PFSK-1 (cell line): ENCODE data around the gene MIOS.
A peak's percentile ranks its signal among the peaks of the same experiment; 100 is the strongest.

Experiments
- FOXP2 ChIP-seq: optimal IDR thresholded peaks from 2 replicates; pipeline ENCODE3; 2011; ENCODE audit warnings: borderline replicate concordance, control low read depth, inconsistent platforms; ENCODE audit not compliant: insufficient read depth; ENCODE audit errors: extremely low read length, extremely low read depth
- POLR2AphosphoS5 ChIP-seq: IDR thresholded peaks from 2 replicates; pipeline ENCODE4 v1.6.1; 2012; ENCODE audit warnings: low read depth, mild to moderate bottlenecking, control low read depth, low read length, moderate library complexity
- SIN3A ChIP-seq: IDR thresholded peaks from 2 replicates; pipeline ENCODE4 v1.6.1; 2012; ENCODE audit warnings: mild to moderate bottlenecking, low read length, moderate library complexity, borderline replicate concordance; ENCODE audit not compliant: insufficient read depth
- TAF1 ChIP-seq: IDR thresholded peaks from 2 replicates; pipeline ENCODE4 v1.6.1; 2012; ENCODE audit warnings: low read length, control low read depth, borderline replicate concordance; ENCODE audit not compliant: insufficient read depth
- TF ChIP-seq, protein P1 (sequence below), 2 experiments: IDR thresholded peaks; 2 replicates each; pipeline versions ENCODE4 v1.6.1 to v1.8.0; 2011 to 2012; ENCODE audit warnings: low read depth in 2 of 2, low read length in 2 of 2, control low read depth in 1 of 2, inconsistent platforms in 1 of 2, mild to moderate bottlenecking in 1 of 2, moderate library complexity in 1 of 2; ENCODE audit not compliant: insufficient read depth in 1 of 2

The MIOS gene

GRCh38 chr7:7567898-7568531 lies 1.3 kb downstream of the MIOS start:
- TF ChIP-seq POLR2AphosphoS5 (no peak), SIN3A (peak; percentile 10; the same call in 1 of the 2 replicates), FOXP2 (no peak)
- TF ChIP-seq, protein P1, sequence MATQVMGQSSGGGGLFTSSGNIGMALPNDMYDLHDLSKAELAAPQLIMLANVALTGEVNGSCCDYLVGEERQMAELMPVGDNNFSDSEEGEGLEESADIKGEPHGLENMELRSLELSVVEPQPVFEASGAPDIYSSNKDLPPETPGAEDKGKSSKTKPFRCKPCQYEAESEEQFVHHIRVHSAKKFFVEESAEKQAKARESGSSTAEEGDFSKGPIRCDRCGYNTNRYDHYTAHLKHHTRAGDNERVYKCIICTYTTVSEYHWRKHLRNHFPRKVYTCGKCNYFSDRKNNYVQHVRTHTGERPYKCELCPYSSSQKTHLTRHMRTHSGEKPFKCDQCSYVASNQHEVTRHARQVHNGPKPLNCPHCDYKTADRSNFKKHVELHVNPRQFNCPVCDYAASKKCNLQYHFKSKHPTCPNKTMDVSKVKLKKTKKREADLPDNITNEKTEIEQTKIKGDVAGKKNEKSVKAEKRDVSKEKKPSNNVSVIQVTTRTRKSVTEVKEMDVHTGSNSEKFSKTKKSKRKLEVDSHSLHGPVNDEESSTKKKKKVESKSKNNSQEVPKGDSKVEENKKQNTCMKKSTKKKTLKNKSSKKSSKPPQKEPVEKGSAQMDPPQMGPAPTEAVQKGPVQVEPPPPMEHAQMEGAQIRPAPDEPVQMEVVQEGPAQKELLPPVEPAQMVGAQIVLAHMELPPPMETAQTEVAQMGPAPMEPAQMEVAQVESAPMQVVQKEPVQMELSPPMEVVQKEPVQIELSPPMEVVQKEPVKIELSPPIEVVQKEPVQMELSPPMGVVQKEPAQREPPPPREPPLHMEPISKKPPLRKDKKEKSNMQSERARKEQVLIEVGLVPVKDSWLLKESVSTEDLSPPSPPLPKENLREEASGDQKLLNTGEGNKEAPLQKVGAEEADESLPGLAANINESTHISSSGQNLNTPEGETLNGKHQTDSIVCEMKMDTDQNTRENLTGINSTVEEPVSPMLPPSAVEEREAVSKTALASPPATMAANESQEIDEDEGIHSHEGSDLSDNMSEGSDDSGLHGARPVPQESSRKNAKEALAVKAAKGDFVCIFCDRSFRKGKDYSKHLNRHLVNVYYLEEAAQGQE (IDR thresholded peaks at IDR 0.05; ENCODE audit: insufficient read depth in 1 of 2, low read depth in 2 of 2, low read length in 2 of 2), result no peak

- TF ChIP-seq POLR2AphosphoS5, result no peak
- TF ChIP-seq TAF1, result no peak
- no peak for TF ChIP-seq FOXP2
- TF ChIP-seq SIN3A, result no peak
- TF ChIP-seq, protein P1 (IDR thresholded peaks at IDR 0.05; ENCODE audit: insufficient read depth in 1 of 2, low read depth in 2 of 2, low read length in 2 of 2), result no peak
Measured at GRCh38 chr7:7568553-7568952, 1.9 kb downstream of the MIOS start.

GRCh38 chr7:7569081-7569527 lies 2.4 kb downstream of the MIOS start:
- TF ChIP-seq FOXP2 (no peak), TAF1 (no peak), SIN3A (no peak), POLR2AphosphoS5 (no peak)
- TF ChIP-seq, protein P1 (IDR thresholded peaks at IDR 0.05; ENCODE audit: insufficient read depth in 1 of 2, low read depth in 2 of 2, low read length in 2 of 2), result no peak

DNA sequence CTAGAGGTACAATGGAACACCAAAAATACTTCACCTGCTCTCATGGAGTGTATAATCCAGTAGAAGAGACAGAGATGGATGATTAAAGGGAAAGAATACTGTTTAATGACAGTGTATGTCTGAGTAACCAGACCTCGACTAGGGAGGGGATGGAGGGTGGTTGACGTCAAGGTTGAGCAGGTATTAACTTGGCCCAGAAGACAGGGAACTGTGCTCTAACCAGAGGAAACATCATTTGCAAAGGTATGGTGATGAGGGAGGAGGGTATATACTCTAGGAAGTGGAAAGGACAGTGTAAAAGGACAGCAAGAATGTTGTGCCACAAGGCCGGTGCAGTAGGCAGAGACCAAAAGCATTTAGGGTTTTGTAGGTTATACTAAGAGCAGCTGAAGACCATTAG lies 2.9 kb downstream of the MIOS start:
- no peak for TF ChIP-seq SIN3A
- no peak for TF ChIP-seq POLR2AphosphoS5
- TF ChIP-seq, protein P1 (IDR thresholded peaks at IDR 0.05; ENCODE audit: insufficient read depth in 1 of 2, low read depth in 2 of 2, low read length in 2 of 2), result no peak
- no peak for TF ChIP-seq TAF1

DNA sequence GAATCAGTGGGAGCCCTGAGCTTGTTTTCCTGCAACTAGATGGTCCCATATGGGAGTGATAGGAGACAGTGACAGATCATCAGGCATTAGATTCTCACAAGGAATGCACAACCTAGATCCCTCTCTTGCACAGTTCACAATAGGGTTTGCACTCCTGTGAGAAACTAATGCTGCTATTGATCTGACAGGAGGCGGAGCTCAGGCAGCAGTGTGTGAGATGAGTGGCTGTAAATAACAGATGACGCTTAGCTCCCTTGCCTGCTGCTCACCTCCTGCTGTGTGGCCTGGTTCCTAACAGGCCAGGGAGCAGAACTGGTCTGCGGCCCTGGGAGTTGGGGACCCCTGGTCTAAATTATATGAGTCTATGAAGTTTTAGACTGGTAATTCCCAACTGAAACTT lies 3.9 kb downstream of the MIOS start:
- TF ChIP-seq SIN3A, result no peak
- no peak for TF ChIP-seq TAF1
- TF ChIP-seq, protein P1 (IDR thresholded peaks at IDR 0.05; ENCODE audit: insufficient read depth in 1 of 2, low read depth in 2 of 2, low read length in 2 of 2), result no peak
- no peak for TF ChIP-seq POLR2AphosphoS5
- TF ChIP-seq FOXP2, result no peak
